CD14-positive monocyte (primary cell): ENCODE results near the gene EPHB6. TPM values are rescaled to one million over a fixed set of nuclear protein-coding genes. Genes with fewer than 3 reads are reported as not detected.

ENCODE experiments used
- DNase-seq, 3 donors: peaks; one replicate each; pipeline ENCODE4 v3.0.0-alpha.2; 2011 to 2022
- H2AFZ ChIP-seq: 2 replicates; pipeline ENCODE4 v1.6.0; 2012; ENCODE audit warnings: mild to moderate bottlenecking, low read depth, low read length, inconsistent platforms; ENCODE audit not compliant: insufficient read depth, poor library complexity, severe bottlenecking
- H3K27ac ChIP-seq, 2 donors: 1 replicate in 1 of 2; 2 replicates in 1 of 2; pipeline ENCODE4 v1.5.1; 2012 to 2013; ENCODE audit warnings: low read length in 2 of 2, control low read depth in 1 of 2, inconsistent platforms in 1 of 2, low read depth in 1 of 2, mild to moderate bottlenecking in 1 of 2
- H3K27me3 ChIP-seq, 2 donors: one replicate each; pipeline versions ENCODE4 v1.6.0 to v1.6.1; 2011 to 2013; ENCODE audit warnings: low read length in 2 of 2; ENCODE audit not compliant: control insufficient read depth in 2 of 2, insufficient read depth in 2 of 2
- H3K36me3 ChIP-seq, 2 donors: replicated peaks in 1 of 2; 1 replicate in 1 of 2; 2 replicates in 1 of 2; pipeline versions ENCODE4 v1.5.1 to v1.6.1; 2012 to 2013; ENCODE audit warnings: low read length in 2 of 2, control low read depth in 1 of 2, inconsistent platforms in 1 of 2, mild to moderate bottlenecking in 1 of 2; ENCODE audit not compliant: insufficient read depth in 2 of 2, control insufficient read depth in 1 of 2
- H3K4me1 ChIP-seq, 2 donors: 1 replicate in 1 of 2; 2 replicates in 1 of 2; pipeline versions ENCODE4 v1.5.1 to v1.6.1; 2012 to 2013; ENCODE audit warnings: low read length in 2 of 2, control low read depth in 1 of 2, inconsistent platforms in 1 of 2, mild to moderate bottlenecking in 1 of 2, moderate library complexity in 1 of 2; ENCODE audit not compliant: insufficient read depth in 2 of 2, control insufficient read depth in 1 of 2
- H3K4me2 ChIP-seq: replicated peaks from 2 replicates; pipeline ENCODE3; 2012; ENCODE audit warnings: low read length, moderate library complexity, mild to moderate bottlenecking; ENCODE audit not compliant: poor library complexity, severe bottlenecking; ENCODE audit errors: extremely low read depth
- H3K4me3 ChIP-seq, 3 experiments: fragments of 200-600 bp in 1 of 3; sonication (generic) in 1 of 3; replicated peaks in 1 of 3; 1 replicate in 2 of 3; 2 replicates in 1 of 3; pipeline ENCODE4 v1.5.1; 2011 to 2013; ENCODE audit warnings: low read length in 3 of 3, mild to moderate bottlenecking in 3 of 3, control low read depth in 2 of 3, low read depth in 2 of 3, inconsistent platforms in 1 of 3, moderate library complexity in 1 of 3
- H3K79me2 ChIP-seq: 2 replicates; pipeline ENCODE4 v1.6.0; 2012; ENCODE audit warnings: mild to moderate bottlenecking, control low read depth, inconsistent platforms, low read length, moderate library complexity; ENCODE audit not compliant: insufficient read depth
- H3K9ac ChIP-seq: 2 replicates; pipeline ENCODE4 v1.6.0; 2017; ENCODE audit warnings: low read length, mild to moderate bottlenecking; ENCODE audit not compliant: insufficient read depth, poor library complexity, severe bottlenecking
- H3K9me3 ChIP-seq, 2 donors: replicated peaks in 1 of 2; 1 replicate in 1 of 2; 2 replicates in 1 of 2; pipeline versions ENCODE4 v1.5.1 to v1.6.1; 2012 to 2013; ENCODE audit warnings: low read length in 2 of 2, control low read depth in 1 of 2; ENCODE audit not compliant: control insufficient read depth in 1 of 2, insufficient read depth in 1 of 2
- H4K20me1 ChIP-seq: 2 replicates; pipeline ENCODE4 v1.6.0; 2012; ENCODE audit warnings: mild to moderate bottlenecking, low read length, control low read depth, moderate library complexity; ENCODE audit not compliant: insufficient read depth
- H3K27ac Mint-ChIP-seq, 7 donors: one replicate each; pipeline ENCODE4 v1.8.0; 2020; ENCODE audit warnings: mild to moderate bottlenecking in 7 of 7, mixed read lengths in 7 of 7, moderate library complexity in 6 of 7, inconsistent platforms in 2 of 7
- H3K27me3 Mint-ChIP-seq, 3 donors: one replicate each; pipeline ENCODE4 v1.8.0; 2021 to 2022; ENCODE audit warnings: low read depth in 3 of 3, mild to moderate bottlenecking in 3 of 3, mixed read lengths in 3 of 3, moderate library complexity in 3 of 3, inconsistent platforms in 1 of 3
- H3K36me3 Mint-ChIP-seq, 2 donors: one replicate each; pipeline ENCODE4 v1.8.0; 2020; ENCODE audit warnings: mixed read lengths in 2 of 2, inconsistent platforms in 1 of 2, mild to moderate bottlenecking in 1 of 2
- H3K4me1 Mint-ChIP-seq: one replicate; pipeline ENCODE4 v1.8.0; 2020; ENCODE audit warnings: mild to moderate bottlenecking, mixed read lengths
- H3K4me3 Mint-ChIP-seq, 2 donors: one replicate each; pipeline ENCODE4 v1.8.0; 2020; ENCODE audit warnings: mild to moderate bottlenecking in 2 of 2, mixed read lengths in 2 of 2, moderate library complexity in 1 of 2
- H3K9me3 Mint-ChIP-seq, 7 donors: one replicate each; pipeline ENCODE4 v1.8.0; 2020 to 2022; ENCODE audit warnings: mixed read lengths in 7 of 7, mild to moderate bottlenecking in 6 of 7, moderate library complexity in 6 of 7, inconsistent platforms in 2 of 7
- CTCF ChIP-seq: fragments of 200-600 bp; IDR thresholded peaks from one replicate; pipeline ENCODE4 v1.8.0; 2022; ENCODE audit warnings: antibody characterized with exemption, mild to moderate bottlenecking
- WGBS: methylation state at CpG from one replicate; pipeline ENCODE4 v1.1.5; 2013; ENCODE audit warnings: missing lambda C conversion rate; ENCODE audit not compliant: insufficient coverage; 5-methylcytosine and 5-hydroxymethylcytosine counted together
- intact Hi-C, 2 donors: fragments of 100-400 bp; cut with micrococcal nuclease; formaldehyde crosslinking; loops; one replicate each; pipeline versions ENCODE4 v1.15.0 to v1.15.1; 2023
- polyA plus RNA-seq, 3 donors: library from polyadenylated mRNA; depleted of rRNA in 1 of 3; unstranded in 2 of 3; stranded (reverse) in 1 of 3; fragments of 300-500 nt in 2 of 3; fragments of >200 nt in 1 of 3; fragmentation: Illumina TruSeq in 2 of 3; gene quantifications; 1 replicate in 2 of 3; 2 replicates in 1 of 3; pipeline ENCODE4 v1.2.3, GENCODE V29; 2012 to 2021

EPHB6 gene
- polyA plus RNA-seq, 3 donors, result 7.9 to 18.2 (median 9.3) TPM

DNA sequence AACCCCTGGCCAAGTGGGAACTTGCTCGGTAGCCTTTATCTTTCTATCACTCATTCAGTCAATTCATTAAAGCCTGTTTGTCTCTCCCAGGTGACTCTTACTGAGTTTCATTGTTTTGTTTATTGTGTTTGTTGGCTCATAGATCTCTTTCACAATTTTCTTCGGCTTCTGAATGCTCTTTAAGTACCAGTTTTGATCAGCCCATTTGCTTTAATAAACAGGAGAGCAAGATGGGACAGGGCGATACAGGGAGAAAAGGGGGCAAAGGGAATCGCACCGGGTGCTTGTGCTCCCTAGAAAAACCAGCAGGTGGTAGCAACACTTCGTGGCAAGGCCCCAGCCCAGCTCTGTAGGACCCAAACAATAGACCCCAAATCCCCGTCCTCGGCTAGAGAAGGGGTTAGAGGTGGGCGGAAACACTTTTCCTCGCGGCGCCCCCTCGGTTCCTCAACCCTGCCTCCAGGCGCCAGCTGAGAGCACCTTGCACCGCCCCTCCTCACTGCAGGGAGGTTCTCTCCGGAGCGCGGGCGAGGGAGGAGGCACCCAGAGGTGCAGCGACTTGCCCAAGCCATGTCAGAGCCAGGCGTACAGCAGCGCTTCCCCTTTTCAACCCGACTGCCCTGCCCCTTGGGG lies 1.0 kb upstream of the EPHB6 start:
- Mint-ChIP-seq H3K36me3 (peaks cover 4 to 7% of the 10 kb centered on the region in 2 donors), H3K4me1 (peaks cover 26% of the 10 kb centered on the region), H3K27me3 (peaks cover 0 to 3% (median 0%) of the 10 kb centered on the region in 3 donors), H3K9me3 (peaks cover 0 to 4% (median 0%) of the 10 kb centered on the region in 7 donors), H3K4me3 (peak overlapping the region; percentile 95 to 97), H3K27ac (peak overlapping the region; percentile 92 to 97 (median 94))
- Histone ChIP-seq H3K36me3 (no peaks in the 10 kb centered on the region), H3K27ac (peak overlapping the region; percentile 82 to 84), H3K4me1 (peaks cover 19 to 31% of the 10 kb centered on the region in 2 donors), H3K79me2 (no peaks in the 10 kb centered on the region), H3K9ac (peak overlapping the region; percentile 76), H3K4me2 (peak overlapping the region; percentile 78), H4K20me1 (no peaks in the 10 kb centered on the region), H2AFZ (peak overlapping the region; percentile 94), H3K9me3 (no peaks in the 10 kb centered on the region), H3K4me3 (peak overlapping the region; percentile 77 to 96 (median 87)), H3K27me3 (no peaks in the 10 kb centered on the region)
- 0% methylated on average over 10 of the region's 23 CpGs for WGBS
- peak; percentile 77 to 81 (median 78) for DNase-seq
- peak; percentile 89 for TF ChIP-seq CTCF
- intact Hi-C loops, result loop anchor here in 1 of 2 donors (5.0 to 10.0 kb wide), 2 partner anchors 151 to 363 kb away; no protein-coding TSS in a partner anchor

- DNase-seq, result no peak
- H3K4me1 ChIP-seq, result peaks cover 19 to 31% of the 10 kb centered on the region in 2 donors
Observed at GRCh38 chr7:142855114-142855743, 353 bp downstream of the EPHB6 start.

More at GRCh38 chr7:142855114-142855743, 353 bp downstream of the EPHB6 start:
- Mint-ChIP-seq H3K27me3 (peaks cover 0 to 3% (median 0%) of the 10 kb centered on the region in 3 donors), H3K27ac (peak overlapping the region in 2 of 7 donors; percentile 10 to 69), H3K4me1 (peaks cover 26% of the 10 kb centered on the region), H3K9me3 (peaks cover 0 to 4% (median 0%) of the 10 kb centered on the region in 7 donors), H3K36me3 (peaks cover 4 to 10% of the 10 kb centered on the region in 2 donors), H3K4me3 (peak overlapping the region; percentile 83 to 90)
- TF ChIP-seq CTCF, result no peak
- Histone ChIP-seq H3K9ac (peak overlapping the region; percentile 76), H2AFZ (peak overlapping the region; percentile 94), H3K27ac (peak overlapping the region in 1 of 2 donors; percentile 84), H3K36me3 (no peaks in the 10 kb centered on the region), H4K20me1 (no peaks in the 10 kb centered on the region), H3K9me3 (no peaks in the 10 kb centered on the region), H3K79me2 (no peaks in the 10 kb centered on the region), H3K4me3 (peak overlapping the region; percentile 77 to 96 (median 87)), H3K27me3 (no peaks in the 10 kb centered on the region), H3K4me2 (peak overlapping the region; percentile 78)
- intact Hi-C loops, result loop anchor here (5.0 to 10.0 kb wide), 3 partner anchors 147 to 352 kb away; no protein-coding TSS in a partner anchor
- 6% methylated on average over 32 of the region's 43 CpGs for WGBS
